ENCODE measurements around the gene SLC7A7.
"Not testable (repeated sequence)": the region's sequence is repeated elsewhere in the genome, so short reads cannot be mapped to it uniquely, and the experiment has no call there.

The SLC7A7 gene

GRCh38 chr14:22843123-22843925, 28.1 kb upstream of the SLC7A7 start:
- no peak for DNase-seq (ENCODE audit: low spot score)

- DNase-seq (ENCODE audit: low spot score) = no peak
Measured at GRCh38 chr14:22842211-22843122, 27.2 kb upstream of the SLC7A7 start.

GRCh38 chr14:22841769-22842168, 26.5 kb upstream of the SLC7A7 start:
- DNase-seq (ENCODE audit: low spot score) = no peak

- no peak for DNase-seq (ENCODE audit: low spot score)
Measured at GRCh38 chr14:22841311-22841710, 26.1 kb upstream of the SLC7A7 start.

GRCh38 chr14:22839159-22839779, 24.0 kb upstream of the SLC7A7 start:
- no peak for DNase-seq (ENCODE audit: low spot score)

GRCh38 chr14:22838631-22839041, 23.4 kb upstream of the SLC7A7 start:
- DNase-seq (ENCODE audit: low spot score) = no peak

- no peak for DNase-seq (ENCODE audit: low spot score)
Measured at GRCh38 chr14:22837750-22838538, 22.7 kb upstream of the SLC7A7 start.

- DNase-seq (ENCODE audit: low spot score) = no peak
Measured at GRCh38 chr14:22837114-22837749, 22.0 kb upstream of the SLC7A7 start.

GRCh38 chr14:22836301-22837113, 21.3 kb upstream of the SLC7A7 start, which contains the start of gene MMP14:
Gene MMP14, plus strand, starts transcription at chr14:22836585. Its CDS starts 233 bp downstream, at chr14:22836818.
- DNase-seq (ENCODE audit: low spot score) = peak; percentile 83

GRCh38 chr14:22835505-22835904, 20.3 kb upstream of the SLC7A7 start:
- no peak for DNase-seq (ENCODE audit: low spot score)

- no peak for DNase-seq (ENCODE audit: low spot score)
Measured at GRCh38 chr14:22830443-22831010, 15.3 kb upstream of the SLC7A7 start.

- DNase-seq (ENCODE audit: low spot score) = peak; percentile 94
Measured at GRCh38 chr14:22829661-22830442, 14.6 kb upstream of the SLC7A7 start, which contains the start of gene MRPL52. Gene MRPL52, plus strand, starts transcription at chr14:22829887. Its CDS starts 26 bp downstream, at chr14:22829913.

- DNase-seq (ENCODE audit: low spot score) = not testable (repeated sequence)
Measured at GRCh38 chr14:22829076-22829660, 13.9 kb upstream of the SLC7A7 start.

GRCh38 chr14:22824711-22825359, 9.6 kb upstream of the SLC7A7 start:
- no peak for DNase-seq (ENCODE audit: low spot score)

GRCh38 chr14:22822571-22823098, 7.4 kb upstream of the SLC7A7 start:
- DNase-seq (ENCODE audit: low spot score) = peak; percentile 83

- no peak for DNase-seq (ENCODE audit: low spot score)
Measured at GRCh38 chr14:22822016-22822570, 6.9 kb upstream of the SLC7A7 start.

All from cerebellar cortex (tissue), 1 donor.